ENCODE results near the gene ADGRB2.

ADGRB2 gene

GRCh38 chr1:31764312-31765040 is at the start of gene ADGRB2:
Gene ADGRB2, minus strand, starts transcription at chr1:31764340. Its CDS starts 7,119 bp downstream, at chr1:31757221.
- TF ChIP-seq CTCF (IDR thresholded peaks at IDR 0.05; ENCODE audit: low read length, missing control alignments) = no peak
- DNase-seq (ENCODE audit: low read depth) = no peak
- H3K4me3 ChIP-seq (replicated peaks; ENCODE audit: low read depth, low read length) = peak within 1 kb of the TSS; percentile 50

GRCh38 chr1:31812158-31812829 is 48.2 kb upstream of the ADGRB2 start:
- no peak for TF ChIP-seq CTCF (IDR thresholded peaks at IDR 0.05; ENCODE audit: low read length, missing control alignments)

GRCh38 chr1:31811605-31812004 is 47.5 kb upstream of the ADGRB2 start:
- no peak for TF ChIP-seq CTCF (IDR thresholded peaks at IDR 0.05; ENCODE audit: low read length, missing control alignments)
- no peak overlapping the region for H3K4me3 ChIP-seq (replicated peaks; ENCODE audit: low read depth, low read length)
- peak; percentile 63 for DNase-seq (ENCODE audit: low read depth)

More at GRCh38 chr1:31812158-31812829, 48.2 kb upstream of the ADGRB2 start:
- DNase-seq (ENCODE audit: low read depth) = no peak
- no peak overlapping the region for H3K4me3 ChIP-seq (replicated peaks; ENCODE audit: low read depth, low read length)

- DNase-seq (ENCODE audit: low read depth) = no peak
- no peak overlapping the region for H3K4me3 ChIP-seq (replicated peaks; ENCODE audit: low read depth, low read length)
- no peak for TF ChIP-seq CTCF (IDR thresholded peaks at IDR 0.05; ENCODE audit: low read length, missing control alignments)
Measured at GRCh38 chr1:31809698-31810097, 45.6 kb upstream of the ADGRB2 start.

- no peak for TF ChIP-seq CTCF (IDR thresholded peaks at IDR 0.05; ENCODE audit: low read length, missing control alignments)
- H3K4me3 ChIP-seq (replicated peaks; ENCODE audit: low read depth, low read length) = no peak overlapping the region
- DNase-seq (ENCODE audit: low read depth) = no peak
Measured at GRCh38 chr1:31807273-31808048, 43.3 kb upstream of the ADGRB2 start.

GRCh38 chr1:31805318-31805717 is 41.2 kb upstream of the ADGRB2 start:
- no peak for TF ChIP-seq CTCF (IDR thresholded peaks at IDR 0.05; ENCODE audit: low read length, missing control alignments)
- no peak overlapping the region for H3K4me3 ChIP-seq (replicated peaks; ENCODE audit: low read depth, low read length)
- no peak for DNase-seq (ENCODE audit: low read depth)

Measured in fibroblast of pulmonary artery (primary cell).